ENCODE results near the gene SLC2A13.
"Not testable (repeated sequence)": the region's sequence is repeated elsewhere in the genome, so short reads cannot be mapped to it uniquely, and the experiment has no call there.

Gene SLC2A13

GRCh38 chr12:39928181-39928899, 177.5 kb downstream of the SLC2A13 start:
- DNase-seq (ENCODE audit: low spot score) = peak; percentile 18

GRCh38 chr12:39923364-39923763, 182.5 kb downstream of the SLC2A13 start:
- no peak for DNase-seq (ENCODE audit: low spot score)

- DNase-seq (ENCODE audit: low spot score) = not testable (repeated sequence)
Measured at GRCh38 chr12:39922598-39922997, 183.3 kb downstream of the SLC2A13 start.

- DNase-seq (ENCODE audit: low spot score) = no peak
Measured at GRCh38 chr12:39920647-39921046, 185.2 kb downstream of the SLC2A13 start.

GRCh38 chr12:39920222-39920621, 185.7 kb downstream of the SLC2A13 start:
- no peak for DNase-seq (ENCODE audit: low spot score)

- no peak for DNase-seq (ENCODE audit: low spot score)
Measured at GRCh38 chr12:39919790-39920189, 186.1 kb downstream of the SLC2A13 start.

- DNase-seq (ENCODE audit: low spot score) = no peak
Measured at GRCh38 chr12:39915249-39915648, 190.6 kb downstream of the SLC2A13 start.

GRCh38 chr12:39912211-39912980, 193.5 kb downstream of the SLC2A13 start:
- no peak for DNase-seq (ENCODE audit: low spot score)

- DNase-seq (ENCODE audit: low spot score) = no peak
Measured at GRCh38 chr12:39906237-39906636, 199.6 kb downstream of the SLC2A13 start.

GRCh38 chr12:39905152-39905551, 200.7 kb downstream of the SLC2A13 start:
- peak; percentile 83 for DNase-seq (ENCODE audit: low spot score)

GRCh38 chr12:39902821-39903220, 203.1 kb downstream of the SLC2A13 start:
- DNase-seq (ENCODE audit: low spot score) = no peak

- DNase-seq (ENCODE audit: low spot score) = no peak
Measured at GRCh38 chr12:39897315-39897714, 208.6 kb downstream of the SLC2A13 start.

- DNase-seq (ENCODE audit: low spot score) = not testable (repeated sequence)
Measured at GRCh38 chr12:39893388-39893787, 212.5 kb downstream of the SLC2A13 start.

- no peak for DNase-seq (ENCODE audit: low spot score)
Measured at GRCh38 chr12:39892146-39892545, 213.7 kb downstream of the SLC2A13 start.

GRCh38 chr12:39887856-39888255, 218.0 kb downstream of the SLC2A13 start:
- DNase-seq (ENCODE audit: low spot score) = peak; percentile 35

GRCh38 chr12:39886106-39886505, 219.8 kb downstream of the SLC2A13 start:
- no peak for DNase-seq (ENCODE audit: low spot score)

- no peak for DNase-seq (ENCODE audit: low spot score)
Measured at GRCh38 chr12:39884616-39885125, 221.2 kb downstream of the SLC2A13 start.

- no peak for DNase-seq (ENCODE audit: low spot score)
Measured at GRCh38 chr12:39883411-39883810, 222.5 kb downstream of the SLC2A13 start.

GRCh38 chr12:39878753-39879152, 227.1 kb downstream of the SLC2A13 start:
- no peak for DNase-seq (ENCODE audit: low spot score)

- no peak for DNase-seq (ENCODE audit: low spot score)
Measured at GRCh38 chr12:39875721-39876120, 230.2 kb downstream of the SLC2A13 start.

GRCh38 chr12:39874785-39875184, 231.1 kb downstream of the SLC2A13 start:
- DNase-seq (ENCODE audit: low spot score) = no peak

- no peak for DNase-seq (ENCODE audit: low spot score)
Measured at GRCh38 chr12:39873065-39873464, 232.8 kb downstream of the SLC2A13 start.

- DNase-seq (ENCODE audit: low spot score) = no peak
Measured at GRCh38 chr12:39872425-39872824, 233.5 kb downstream of the SLC2A13 start.

Measured in Ammon's horn (tissue), 1 donor.